NCI-H226 (cell line): Measurements from ENCODE around the gene EEF1AKMT3.

ENCODE experiments used
- DNase-seq: peaks from one replicate; pipeline ENCODE4 v3.0.0-alpha.2; 2015

EEF1AKMT3 gene

GRCh38 chr12:57772429-57773322, at the start of gene EEF1AKMT3:
TSS of gene EEF1AKMT3 (plus strand) at chr12:57772614. CDS start at chr12:57772725, 111 bp downstream.
- peak; percentile 57 for DNase-seq

GRCh38 chr12:57722716-57723629, 49.4 kb upstream of the EEF1AKMT3 start:
- DNase-seq, result no peak

GRCh38 chr12:57723630-57723962, 48.8 kb upstream of the EEF1AKMT3 start:
- DNase-seq, result no peak

GRCh38 chr12:57724003-57724935, 48.1 kb upstream of the EEF1AKMT3 start:
- DNase-seq, result no peak

- DNase-seq, result no peak
Observed at GRCh38 chr12:57724936-57725740, 47.3 kb upstream of the EEF1AKMT3 start.

- no peak for DNase-seq
Observed at GRCh38 chr12:57725851-57726150, 46.6 kb upstream of the EEF1AKMT3 start.

- peak; percentile 84 for DNase-seq
Observed at GRCh38 chr12:57726151-57726883, 46.1 kb upstream of the EEF1AKMT3 start.

- DNase-seq, result no peak
Observed at GRCh38 chr12:57726884-57727757, 45.3 kb upstream of the EEF1AKMT3 start.

- DNase-seq, result no peak
Observed at GRCh38 chr12:57727758-57728395, 44.5 kb upstream of the EEF1AKMT3 start.

- DNase-seq, result no peak
Observed at GRCh38 chr12:57729321-57729844, 43.0 kb upstream of the EEF1AKMT3 start.

GRCh38 chr12:57730336-57731067, 41.9 kb upstream of the EEF1AKMT3 start:
- DNase-seq, result no peak

- DNase-seq, result no peak
Observed at GRCh38 chr12:57731411-57732080, 40.9 kb upstream of the EEF1AKMT3 start.

- no peak for DNase-seq
Observed at GRCh38 chr12:57732270-57732669, 40.1 kb upstream of the EEF1AKMT3 start.

GRCh38 chr12:57732726-57733593, 39.5 kb upstream of the EEF1AKMT3 start:
- no peak for DNase-seq

GRCh38 chr12:57733928-57734327, 38.5 kb upstream of the EEF1AKMT3 start:
- no peak for DNase-seq

- no peak for DNase-seq
Observed at GRCh38 chr12:57734591-57734990, 37.8 kb upstream of the EEF1AKMT3 start.
